Measurements from ENCODE around the gene OPCML.

GRCh38 chr11:132914600-132914999 lies 617.7 kb downstream of the OPCML start:
- TF ChIP-seq CTCF (IDR thresholded peaks at IDR 0.05; ENCODE audit: low read depth, low read length, poor library complexity, severe bottlenecking), result no peak
- no peak for TF ChIP-seq EZH2phosphoT487 (IDR thresholded peaks at IDR 0.05; ENCODE audit: borderline replicate concordance, low read length)

Measured in DOHH2 (cell line).